Lung (tissue), 12 donors: Measurements from ENCODE around the gene LEMD2. TPM values are rescaled to one million over a fixed set of nuclear protein-coding genes. Genes with fewer than 3 reads are reported as not detected.

ENCODE experiments used
- ATAC-seq: fragments of 200-7000 bp; cut with Tn5 transposase; one replicate; pipeline ENCODE4 v1.9.1; 2020; ENCODE audit warnings: moderate number of reproducible peaks; ENCODE audit not compliant: insufficient read depth, low FRiP score
- DNase-seq, 3 donors: peaks; one replicate each; pipeline ENCODE4 v3.0.0-alpha.2; 2013 to 2017
- H3K27ac ChIP-seq, 2 donors: one replicate each; pipeline ENCODE4 v1.5.1; 2013; ENCODE audit warnings: mild to moderate bottlenecking in 2 of 2, moderate library complexity in 2 of 2, control low read depth in 1 of 2, inconsistent platforms in 1 of 2, low read depth in 1 of 2, low read length in 1 of 2
- H3K27me3 ChIP-seq, 3 donors: one replicate each; pipeline ENCODE4 v1.5.1; 2013; ENCODE audit warnings: low read length in 2 of 3; ENCODE audit not compliant: control insufficient read depth in 3 of 3, insufficient read depth in 3 of 3
- H3K36me3 ChIP-seq, 4 donors: one replicate each; pipeline ENCODE4 v1.5.1; 2013; ENCODE audit warnings: low read length in 4 of 4, mild to moderate bottlenecking in 1 of 4, moderate library complexity in 1 of 4; ENCODE audit not compliant: control insufficient read depth in 4 of 4, insufficient read depth in 4 of 4
- H3K4me1 ChIP-seq, 5 donors: one replicate each; pipeline ENCODE4 v1.5.1; 2013; ENCODE audit warnings: low read length in 5 of 5, mild to moderate bottlenecking in 2 of 5, moderate library complexity in 1 of 5; ENCODE audit not compliant: control insufficient read depth in 5 of 5, insufficient read depth in 5 of 5
- H3K4me3 ChIP-seq: one replicate; pipeline ENCODE4 v1.5.1; 2013; ENCODE audit warnings: mild to moderate bottlenecking, control low read depth, moderate library complexity
- H3K9ac ChIP-seq, 2 donors: one replicate each; pipeline ENCODE4 v1.5.1; 2013; ENCODE audit warnings: low read length in 2 of 2, control low read depth in 1 of 2; ENCODE audit not compliant: insufficient read depth in 1 of 2
- H3K9me3 ChIP-seq, 4 donors: one replicate each; pipeline ENCODE4 v1.5.1; 2013; ENCODE audit warnings: low read length in 3 of 4, mild to moderate bottlenecking in 1 of 4, moderate library complexity in 1 of 4; ENCODE audit not compliant: control insufficient read depth in 4 of 4, insufficient read depth in 3 of 4
- CTCF ChIP-seq: IDR thresholded peaks from 2 replicates; pipeline ENCODE4 v1.5.1; 2012; ENCODE audit warnings: mild to moderate bottlenecking; ENCODE audit errors: control extremely low read depth, extremely low read depth
- WGBS, 2 donors: extraction: QIAGEN DNeasy Blood & Tissue Kit; methylation state at CpG; one replicate each; pipeline ENCODE4 v1.1.7; 2013; 5-methylcytosine and 5-hydroxymethylcytosine counted together
- polyA plus RNA-seq, 2 donors: library from polyadenylated mRNA; stranded (reverse); fragments of 200-250 nt; gene quantifications; one replicate each; pipeline ENCODE4 v1.2.1, GENCODE V29; 2013
- total RNA-seq, 2 donors: library from RNA; depleted of rRNA in 1 of 2; stranded (reverse); fragments of >200 nt in 1 of 2; gene quantifications; one replicate each; pipeline ENCODE4 v1.2.1, GENCODE V29; 2014 to 2021
- donor health status: control.
- donor health status: control.
- donor health status: Bipolar disorder and iron deficiency.
- donor health status: healthy.
- donor health status: DM: yes; HTN: yes; CAD: no.

The LEMD2 gene
- total and polyA plus RNA-seq, 4 donors, result 52.1 to 63.6 (median 54.5) TPM

GRCh38 chr6:33778444-33779121 is 10.3 kb downstream of the LEMD2 start:
- Histone ChIP-seq H3K36me3 (peaks cover 30 to 84% (median 68%) of the 10 kb centered on the region in 4 donors), H3K9ac (no peak overlapping the region), H3K9me3 (no peaks in the 10 kb centered on the region), H3K27ac (no peak overlapping the region), H3K4me3 (no peak overlapping the region), H3K4me1 (peaks cover 0 to 5% (median 0%) of the 10 kb centered on the region in 5 donors), H3K27me3 (no peaks in the 10 kb centered on the region)
- no peak for ATAC-seq
- TF ChIP-seq CTCF, result no peak
- DNase-seq, result no peak
- 92 to 93% methylated on average over 12 of the region's 12 CpGs for WGBS, 2 donors

GRCh38 chr6:33777398-33778388 is 11.2 kb downstream of the LEMD2 start:
- Histone ChIP-seq H3K27me3 (no peaks in the 10 kb centered on the region), H3K9ac (no peak overlapping the region), H3K36me3 (peaks cover 28 to 84% (median 64%) of the 10 kb centered on the region in 4 donors), H3K4me1 (peaks cover 0 to 8% (median 0%) of the 10 kb centered on the region in 5 donors), H3K27ac (no peak overlapping the region), H3K9me3 (no peaks in the 10 kb centered on the region), H3K4me3 (no peak overlapping the region)
- ATAC-seq (no peak), DNase-seq (no peak)
- TF ChIP-seq CTCF, result no peak
- WGBS, 2 donors, result 91 to 96% methylated on average over 25 of the region's 25 CpGs

DNA sequence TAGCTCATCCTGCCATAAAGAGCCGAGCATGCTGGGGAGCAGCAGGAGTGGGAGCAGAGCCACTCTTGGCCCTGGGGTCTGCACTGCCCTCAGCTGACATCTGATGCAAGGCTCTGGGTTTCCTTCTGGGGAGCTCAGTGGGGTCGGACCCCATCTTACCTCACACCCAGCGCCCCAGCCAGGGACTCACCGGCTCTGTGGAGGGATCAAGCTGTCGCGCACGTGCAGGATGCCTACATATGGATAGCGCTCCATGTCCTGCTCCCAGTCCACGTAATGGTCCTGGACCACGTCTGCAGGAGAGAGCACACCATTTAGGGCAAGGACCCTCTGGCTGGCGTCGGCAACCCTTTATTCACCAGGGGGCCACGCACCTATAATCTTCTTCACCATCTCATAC is 12.2 kb downstream of the LEMD2 start:
- Histone ChIP-seq H3K9ac (no peak overlapping the region), H3K4me1 (peaks cover 0 to 15% (median 8%) of the 10 kb centered on the region in 5 donors), H3K36me3 (peaks cover 28 to 81% (median 62%) of the 10 kb centered on the region in 4 donors), H3K27me3 (no peaks in the 10 kb centered on the region), H3K9me3 (no peaks in the 10 kb centered on the region), H3K4me3 (no peak overlapping the region), H3K27ac (no peak overlapping the region)
- no peak for ATAC-seq
- TF ChIP-seq CTCF, result no peak
- 95 to 96% methylated on average over 13 of the region's 13 CpGs for WGBS, 2 donors
- no peak for DNase-seq
